Measurements from ENCODE around the gene KCTD8. TPM values are rescaled to one million over a fixed set of nuclear protein-coding genes. Genes with fewer than 3 reads are reported as not detected.

Gene KCTD8
- total RNA-seq, 1 experiment from 2014 or later = not detected

- TF ChIP-seq ZBTB33 (IDR thresholded peaks at IDR 0.05; ENCODE audit: extremely low read depth, insufficient replicate concordance, low read length) = no peak
- H3K27me3 ChIP-seq (ENCODE audit: insufficient read depth, low read length) = no peaks in the 10 kb centered on the region
- H3K9me2 ChIP-seq (ENCODE audit: insufficient read depth) = no peaks in the 10 kb centered on the region
- H3K9ac ChIP-seq (ENCODE audit: low read length) = no peak overlapping the region
- H3K36me3 ChIP-seq (ENCODE audit: control insufficient read depth in 1 of 2, insufficient read depth in 2 of 2, low read length in 2 of 2) = no peaks in the 10 kb centered on the region
- no peak overlapping the region for H2AFZ ChIP-seq (ENCODE audit: low read depth, low read length, poor library complexity, severe bottlenecking)
- H3K4me1 ChIP-seq (ENCODE audit: control insufficient read depth in 1 of 2, insufficient read depth in 2 of 2, low read length in 2 of 2) = no peaks in the 10 kb centered on the region
- H3K4me2 ChIP-seq (ENCODE audit: low read length) = no peak overlapping the region
- H3K9me3 ChIP-seq (ENCODE audit: control insufficient read depth in 1 of 2, insufficient read depth in 1 of 2, low read depth in 1 of 2, low read length in 2 of 2) = peaks cover 4 to 32% of the 10 kb centered on the region in 2 experiments; a peak in 2 of 4 replicates
- ChIA-PET CTCF (no interaction called here), POLR2A (no interaction called here), RAD21 (ENCODE audit: low non-redundant PET in 1 of 2, low total read pairs in 2 of 2, uncharacterized antibody in 2 of 2, unreplicated experiment in 2 of 2) (no interaction called here)
- no peak overlapping the region for H3K27ac ChIP-seq (ENCODE audit: low read depth, low read length)
- no peak for ATAC-seq
- no peak for DNase-seq (ENCODE audit: low read depth, low spot score)
- H3K79me2 ChIP-seq (ENCODE audit: insufficient read depth, low read length) = no peaks in the 10 kb centered on the region
- intact Hi-C loops (cut with micrococcal nuclease) = no loop called here
- no TSS peak for BruUV-seq (replicated peaks)
- H4K20me1 ChIP-seq (ENCODE audit: insufficient read depth) = no peaks in the 10 kb centered on the region
- H3K4me3 ChIP-seq (replicated peaks in 1 of 2; ENCODE audit: low read depth in 1 of 2, low read length in 2 of 2) = no peak overlapping the region
Measured at GRCh38 chr4:44160776-44161367, 287.7 kb downstream of the KCTD8 start.

- ChIA-PET CTCF (no interaction called here), POLR2A (no interaction called here), RAD21 (ENCODE audit: low non-redundant PET in 1 of 2, low total read pairs in 2 of 2, uncharacterized antibody in 2 of 2, unreplicated experiment in 2 of 2) (no interaction called here)
- ATAC-seq (no peak), DNase-seq (ENCODE audit: low read depth, low spot score) (no peak)
- Histone ChIP-seq H4K20me1 (ENCODE audit: insufficient read depth) (no peaks in the 10 kb centered on the region), H3K27ac (ENCODE audit: low read depth, low read length) (no peak overlapping the region), H3K9me2 (ENCODE audit: insufficient read depth) (no peaks in the 10 kb centered on the region), H3K4me1 (ENCODE audit: control insufficient read depth in 1 of 2, insufficient read depth in 2 of 2, low read length in 2 of 2) (no peaks in the 10 kb centered on the region), H3K4me2 (ENCODE audit: low read length) (no peak overlapping the region), H3K27me3 (ENCODE audit: insufficient read depth, low read length) (no peaks in the 10 kb centered on the region), H2AFZ (ENCODE audit: low read depth, low read length, poor library complexity, severe bottlenecking) (no peak overlapping the region), H3K79me2 (ENCODE audit: insufficient read depth, low read length) (no peaks in the 10 kb centered on the region), H3K9ac (ENCODE audit: low read length) (no peak overlapping the region), H3K4me3 (replicated peaks in 1 of 2; ENCODE audit: low read depth in 1 of 2, low read length in 2 of 2) (no peak overlapping the region), H3K36me3 (ENCODE audit: control insufficient read depth in 1 of 2, insufficient read depth in 2 of 2, low read length in 2 of 2) (no peaks in the 10 kb centered on the region), H3K9me3 (ENCODE audit: control insufficient read depth in 1 of 2, insufficient read depth in 1 of 2, low read depth in 1 of 2, low read length in 2 of 2) (peaks cover 4 to 29% of the 10 kb centered on the region in 2 experiments; a peak in 2 of 4 replicates)
- intact Hi-C loops (cut with micrococcal nuclease) = no loop called here
- BruUV-seq (replicated peaks) = no TSS peak
- TF ChIP-seq ZNF274 (IDR thresholded peaks at IDR 0.05; ENCODE audit: low read depth, low read length) = no peak
- TF ChIP-seq CTCF (IDR thresholded peaks at IDR 0.05 in 2 of 3, conservative IDR thresholded peaks at IDR 0.05 in 1 of 3; ENCODE audit: borderline replicate concordance in 1 of 3, insufficient read depth in 1 of 3, low read depth in 2 of 3, low read length in 2 of 3) = no peak
Measured at GRCh38 chr4:44159991-44160390, 288.6 kb downstream of the KCTD8 start.

Data from HCT116 (cell line).